ENCODE data around the gene CAPZB.

CAPZB gene

DNA sequence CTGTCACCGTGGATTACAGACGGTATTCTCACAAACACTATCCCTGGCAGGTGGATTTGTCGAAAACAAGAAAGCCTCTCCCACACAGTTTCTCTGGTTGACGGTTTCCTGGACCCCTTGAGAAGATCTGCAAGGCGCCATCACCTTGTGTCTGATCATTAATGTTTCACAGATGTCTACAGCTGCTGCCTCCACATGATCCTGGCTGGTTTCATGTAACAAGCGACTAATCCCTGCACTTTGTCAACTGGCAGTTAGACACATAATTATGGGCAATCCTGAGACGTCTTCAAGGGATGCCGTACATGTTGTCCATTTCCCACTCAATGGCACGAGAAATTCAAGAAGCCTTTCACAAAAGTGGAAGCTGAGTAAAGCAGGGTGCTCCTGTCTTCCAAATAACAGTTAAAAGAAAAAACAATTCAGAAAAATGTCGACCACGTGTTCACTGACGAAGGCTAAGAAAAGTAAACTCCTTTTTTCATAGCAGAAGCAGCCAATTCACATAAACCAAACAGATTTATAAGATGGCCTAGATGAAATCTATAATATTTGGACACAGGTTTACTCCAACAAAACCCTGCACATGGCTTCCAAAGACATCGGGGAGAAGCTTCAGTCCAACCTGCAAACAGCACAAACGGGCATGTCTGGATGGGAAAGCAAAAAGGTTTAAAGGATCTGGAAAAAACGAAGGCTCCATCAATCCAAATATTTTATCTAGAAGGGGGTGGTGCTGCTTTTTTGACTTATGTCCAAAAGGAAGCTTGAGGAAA lies 52.2 kb downstream of the CAPZB start:
- no peak for DNase-seq (ENCODE audit: low read depth, low spot score)
- TF ChIP-seq, protein P1, sequence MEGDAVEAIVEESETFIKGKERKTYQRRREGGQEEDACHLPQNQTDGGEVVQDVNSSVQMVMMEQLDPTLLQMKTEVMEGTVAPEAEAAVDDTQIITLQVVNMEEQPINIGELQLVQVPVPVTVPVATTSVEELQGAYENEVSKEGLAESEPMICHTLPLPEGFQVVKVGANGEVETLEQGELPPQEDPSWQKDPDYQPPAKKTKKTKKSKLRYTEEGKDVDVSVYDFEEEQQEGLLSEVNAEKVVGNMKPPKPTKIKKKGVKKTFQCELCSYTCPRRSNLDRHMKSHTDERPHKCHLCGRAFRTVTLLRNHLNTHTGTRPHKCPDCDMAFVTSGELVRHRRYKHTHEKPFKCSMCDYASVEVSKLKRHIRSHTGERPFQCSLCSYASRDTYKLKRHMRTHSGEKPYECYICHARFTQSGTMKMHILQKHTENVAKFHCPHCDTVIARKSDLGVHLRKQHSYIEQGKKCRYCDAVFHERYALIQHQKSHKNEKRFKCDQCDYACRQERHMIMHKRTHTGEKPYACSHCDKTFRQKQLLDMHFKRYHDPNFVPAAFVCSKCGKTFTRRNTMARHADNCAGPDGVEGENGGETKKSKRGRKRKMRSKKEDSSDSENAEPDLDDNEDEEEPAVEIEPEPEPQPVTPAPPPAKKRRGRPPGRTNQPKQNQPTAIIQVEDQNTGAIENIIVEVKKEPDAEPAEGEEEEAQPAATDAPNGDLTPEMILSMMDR (IDR thresholded peaks at IDR 0.05; ENCODE audit: low read depth, low read length): no peak
- no peak overlapping the region for H3K4me3 ChIP-seq (ENCODE audit: low read depth, low read length)
- in situ Hi-C loops (cut with HindIII; ENCODE audit: low sequenced_read_pairs): loop anchor here (25.0 kb wide), 1 partner anchor 204 kb away; the partner anchor contains the start of gene NBL1

DNA sequence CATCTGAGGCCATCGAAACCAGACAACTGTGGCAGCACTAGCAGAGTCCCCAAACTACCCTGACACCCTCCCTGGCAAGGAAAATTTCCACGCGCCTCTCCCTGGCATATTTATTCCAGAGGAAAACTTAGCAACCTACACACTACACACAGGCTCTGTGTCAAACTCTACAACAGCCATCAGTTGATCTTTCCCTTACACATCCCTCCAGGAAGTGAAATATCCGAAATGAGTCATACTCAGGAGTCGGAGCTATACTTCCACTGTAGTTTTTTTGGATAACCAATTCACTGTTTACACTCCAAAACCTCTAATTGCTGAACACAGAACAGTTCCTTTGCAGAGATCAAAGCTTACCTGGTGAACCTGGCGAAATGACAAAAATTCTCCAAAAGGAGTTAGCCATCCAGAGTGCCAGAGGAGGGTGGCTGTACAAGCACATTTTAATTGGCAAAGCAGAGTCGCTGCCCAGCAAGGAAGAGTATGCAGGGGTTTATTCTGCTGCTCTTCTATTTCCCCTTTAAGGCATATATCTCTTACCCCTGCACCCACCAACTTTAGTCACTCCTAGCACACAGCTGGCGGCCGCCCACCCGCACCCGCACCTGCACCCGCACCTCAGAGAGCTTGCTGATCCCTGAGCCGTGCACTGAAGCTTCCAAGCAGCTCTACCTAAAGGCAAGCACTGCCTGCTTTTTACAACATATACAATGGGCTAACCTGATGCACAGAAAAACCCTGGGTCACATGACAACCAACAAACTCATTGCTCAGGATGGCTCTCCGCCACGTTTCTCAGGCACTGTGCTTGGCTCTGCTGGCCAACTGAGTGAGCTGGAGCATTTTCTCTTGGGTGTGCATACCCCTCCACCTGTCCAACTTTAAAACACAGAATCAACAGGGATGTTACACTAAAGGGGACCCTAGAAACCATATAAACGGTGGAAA lies 54.9 kb downstream of the CAPZB start:
- in situ Hi-C loops (cut with HindIII; ENCODE audit: low sequenced_read_pairs): loop anchor here (25.0 kb wide), 1 partner anchor 207 kb away; the partner anchor contains the start of gene NBL1
- no peak overlapping the region for H3K4me3 ChIP-seq (ENCODE audit: low read depth, low read length)
- DNase-seq (ENCODE audit: low read depth, low spot score): peak; percentile 67
- TF ChIP-seq, protein P1 (IDR thresholded peaks at IDR 0.05; ENCODE audit: low read depth, low read length): no peak

DNA sequence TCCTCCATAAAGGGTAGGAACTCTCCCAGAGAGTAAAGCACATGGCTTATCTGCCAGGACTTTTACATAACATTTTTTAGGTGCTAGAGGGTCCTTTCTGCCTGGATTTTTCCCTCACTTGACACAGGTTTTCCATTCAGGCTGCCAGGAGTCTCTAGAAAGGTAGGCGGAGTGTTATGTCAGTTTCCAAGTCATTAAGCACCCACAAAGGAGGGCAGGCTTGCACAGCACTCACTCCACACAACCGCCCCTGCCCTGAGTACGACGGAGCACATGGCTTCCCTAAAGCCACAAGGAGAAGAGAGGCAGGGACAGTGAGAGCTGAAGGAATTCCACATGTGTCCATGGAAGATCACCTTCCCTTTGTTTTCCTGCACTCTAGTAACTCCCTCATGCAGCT lies 55.7 kb downstream of the CAPZB start:
- no peak overlapping the region for H3K4me3 ChIP-seq (ENCODE audit: low read depth, low read length)
- in situ Hi-C loops (cut with HindIII; ENCODE audit: low sequenced_read_pairs): loop anchor here (25.0 kb wide), 1 partner anchor 208 kb away; the partner anchor contains the start of gene NBL1
- DNase-seq (ENCODE audit: low read depth, low spot score): peak; percentile 61
- TF ChIP-seq, protein P1 (IDR thresholded peaks at IDR 0.05; ENCODE audit: low read depth, low read length): no peak

DNA sequence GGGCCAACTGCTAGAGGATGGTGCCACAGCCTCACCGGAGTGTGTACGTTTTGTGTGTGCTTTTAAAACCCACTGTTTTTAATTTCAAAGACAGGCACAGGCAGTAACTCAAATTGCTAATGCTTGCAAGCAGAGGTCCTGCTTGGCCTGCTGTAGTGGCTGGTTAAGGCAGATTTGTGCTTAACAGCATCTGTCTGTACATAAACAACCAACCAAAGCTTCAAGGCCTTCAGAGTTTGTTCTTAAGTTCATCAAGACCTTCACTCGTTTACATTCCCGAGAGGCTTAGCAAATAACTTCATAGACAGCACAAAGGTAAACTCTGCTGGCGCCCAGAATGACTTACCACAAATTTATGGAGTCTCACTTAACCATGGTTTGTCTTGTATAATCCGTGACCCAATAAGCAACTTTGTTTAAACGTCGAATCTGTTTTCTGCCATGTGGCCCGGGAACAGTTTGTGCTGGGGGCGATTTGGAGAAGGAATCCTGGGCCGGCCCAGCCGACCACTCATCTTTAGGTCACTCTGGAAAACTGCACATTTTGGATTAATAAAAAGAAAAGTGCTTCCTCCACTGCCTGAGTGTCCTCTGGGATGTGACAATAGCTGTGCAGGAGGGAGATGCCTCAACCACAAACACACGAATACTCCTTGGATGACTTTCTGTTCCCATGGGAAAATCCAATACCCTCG lies 58.1 kb downstream of the CAPZB start:
- no peak overlapping the region for H3K4me3 ChIP-seq (ENCODE audit: low read depth, low read length)
- TF ChIP-seq, protein P1 (IDR thresholded peaks at IDR 0.05; ENCODE audit: low read depth, low read length): no peak
- in situ Hi-C loops (cut with HindIII; ENCODE audit: low sequenced_read_pairs): loop anchor here (25.0 kb wide), 1 partner anchor 210 kb away; the partner anchor contains the start of gene NBL1
- peak; percentile 55 for DNase-seq (ENCODE audit: low read depth, low spot score)

DNA sequence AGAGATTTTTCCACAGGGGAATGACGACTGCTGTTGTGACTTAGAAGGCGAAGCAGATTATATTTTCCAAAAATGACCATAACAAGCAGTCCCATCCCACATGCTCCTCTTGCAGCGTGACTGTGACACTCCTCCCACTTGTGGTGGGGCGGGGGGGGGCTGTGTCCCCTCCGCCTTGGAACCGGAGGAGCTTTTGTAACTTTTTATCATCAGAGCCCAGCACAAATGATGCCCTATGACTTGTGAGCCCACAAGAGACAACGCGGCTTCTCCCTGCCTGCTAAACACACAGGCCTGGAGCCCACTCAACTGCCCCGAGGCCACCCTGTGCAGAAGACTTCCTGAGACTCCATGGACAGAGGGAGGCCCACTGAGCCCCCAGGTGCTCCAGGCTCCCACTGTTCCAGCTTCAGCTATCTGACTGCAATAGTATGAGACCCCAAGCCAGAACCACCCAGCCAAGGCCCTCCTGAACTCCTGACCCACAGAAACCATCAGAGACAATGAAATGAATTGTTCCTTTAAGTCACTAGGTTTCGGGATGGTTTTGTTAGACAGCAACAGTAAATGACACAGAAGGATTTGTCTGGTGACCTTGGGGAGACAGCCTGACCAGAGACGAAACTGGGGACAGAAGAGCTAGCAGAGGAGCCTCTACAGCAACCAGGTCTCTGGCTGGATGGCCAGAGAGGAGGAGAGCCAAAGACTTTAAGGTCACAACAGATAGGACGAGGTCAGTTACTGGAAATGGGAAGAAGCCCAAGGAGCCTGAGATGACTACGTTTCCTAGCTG lies 58.8 kb downstream of the CAPZB start:
- no peak overlapping the region for H3K4me3 ChIP-seq (ENCODE audit: low read depth, low read length)
- in situ Hi-C loops (cut with HindIII; ENCODE audit: low sequenced_read_pairs): loop anchor here (25.0 kb wide), 1 partner anchor 211 kb away; the partner anchor contains the start of gene NBL1
- no peak for DNase-seq (ENCODE audit: low read depth, low spot score)

More for the DNA sequence above, 58.8 kb downstream of the CAPZB start:
- TF ChIP-seq, protein P1 (IDR thresholded peaks at IDR 0.05; ENCODE audit: low read depth, low read length): no peak

All from astrocyte of the spinal cord (primary cell).